AG09319 (cell line): ENCODE results near the gene TMA7B.

Experiments
- DNase-seq: peaks from one replicate; pipeline ENCODE4 v3.0.0-alpha.2; 2010; ENCODE audit warnings: low read depth; ENCODE audit errors: extremely low read depth
- TF ChIP-seq, protein P1 (sequence below): IDR thresholded peaks from 2 replicates; pipeline ENCODE4 v1.5.1; 2011; ENCODE audit warnings: low read depth, mild to moderate bottlenecking, inconsistent platforms, low read length, moderate library complexity

The TMA7B gene

DNA sequence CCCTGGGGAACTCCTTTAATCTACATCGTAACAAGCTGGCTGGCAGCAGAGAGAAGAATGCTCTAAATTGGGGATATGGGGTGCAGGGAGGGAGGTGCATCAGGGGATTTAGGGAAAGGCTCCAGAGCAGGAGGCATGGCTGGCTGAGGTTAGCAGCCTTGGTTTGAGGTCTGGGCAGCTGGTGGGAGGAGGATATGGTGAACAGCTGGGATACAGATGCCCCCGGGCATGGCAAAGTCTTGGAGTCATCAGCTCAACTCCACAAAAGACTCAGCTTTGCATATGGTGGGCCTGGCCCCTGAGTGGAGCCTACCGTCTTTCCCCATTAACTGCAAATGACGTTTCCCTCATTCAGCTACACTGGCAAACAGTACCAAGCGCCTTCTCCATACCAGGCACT lies 40.0 kb downstream of the TMA7B start:
- no peak for DNase-seq
- TF ChIP-seq, protein P1, sequence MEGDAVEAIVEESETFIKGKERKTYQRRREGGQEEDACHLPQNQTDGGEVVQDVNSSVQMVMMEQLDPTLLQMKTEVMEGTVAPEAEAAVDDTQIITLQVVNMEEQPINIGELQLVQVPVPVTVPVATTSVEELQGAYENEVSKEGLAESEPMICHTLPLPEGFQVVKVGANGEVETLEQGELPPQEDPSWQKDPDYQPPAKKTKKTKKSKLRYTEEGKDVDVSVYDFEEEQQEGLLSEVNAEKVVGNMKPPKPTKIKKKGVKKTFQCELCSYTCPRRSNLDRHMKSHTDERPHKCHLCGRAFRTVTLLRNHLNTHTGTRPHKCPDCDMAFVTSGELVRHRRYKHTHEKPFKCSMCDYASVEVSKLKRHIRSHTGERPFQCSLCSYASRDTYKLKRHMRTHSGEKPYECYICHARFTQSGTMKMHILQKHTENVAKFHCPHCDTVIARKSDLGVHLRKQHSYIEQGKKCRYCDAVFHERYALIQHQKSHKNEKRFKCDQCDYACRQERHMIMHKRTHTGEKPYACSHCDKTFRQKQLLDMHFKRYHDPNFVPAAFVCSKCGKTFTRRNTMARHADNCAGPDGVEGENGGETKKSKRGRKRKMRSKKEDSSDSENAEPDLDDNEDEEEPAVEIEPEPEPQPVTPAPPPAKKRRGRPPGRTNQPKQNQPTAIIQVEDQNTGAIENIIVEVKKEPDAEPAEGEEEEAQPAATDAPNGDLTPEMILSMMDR = no peak

DNA sequence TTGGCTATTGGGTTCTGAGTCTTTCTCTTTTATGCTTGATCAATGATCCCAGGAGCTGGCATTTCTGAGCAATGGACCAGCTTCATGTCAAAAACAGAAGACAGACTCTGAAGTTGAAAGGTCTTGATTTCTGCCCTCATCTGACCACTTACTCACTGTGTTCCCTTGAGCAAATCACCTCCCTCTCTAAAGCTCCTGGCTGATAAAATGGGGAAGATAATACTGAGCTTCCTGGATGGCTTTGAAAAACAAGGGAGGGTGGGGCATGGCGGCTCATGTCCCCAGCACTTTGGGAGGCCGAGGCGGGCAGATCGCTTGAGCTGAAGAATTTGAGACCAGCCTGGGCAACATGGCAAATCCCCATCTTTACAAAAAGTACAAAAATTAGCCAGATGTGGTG lies 40.9 kb downstream of the TMA7B start:
- TF ChIP-seq, protein P1 = no peak
- no peak for DNase-seq

DNA sequence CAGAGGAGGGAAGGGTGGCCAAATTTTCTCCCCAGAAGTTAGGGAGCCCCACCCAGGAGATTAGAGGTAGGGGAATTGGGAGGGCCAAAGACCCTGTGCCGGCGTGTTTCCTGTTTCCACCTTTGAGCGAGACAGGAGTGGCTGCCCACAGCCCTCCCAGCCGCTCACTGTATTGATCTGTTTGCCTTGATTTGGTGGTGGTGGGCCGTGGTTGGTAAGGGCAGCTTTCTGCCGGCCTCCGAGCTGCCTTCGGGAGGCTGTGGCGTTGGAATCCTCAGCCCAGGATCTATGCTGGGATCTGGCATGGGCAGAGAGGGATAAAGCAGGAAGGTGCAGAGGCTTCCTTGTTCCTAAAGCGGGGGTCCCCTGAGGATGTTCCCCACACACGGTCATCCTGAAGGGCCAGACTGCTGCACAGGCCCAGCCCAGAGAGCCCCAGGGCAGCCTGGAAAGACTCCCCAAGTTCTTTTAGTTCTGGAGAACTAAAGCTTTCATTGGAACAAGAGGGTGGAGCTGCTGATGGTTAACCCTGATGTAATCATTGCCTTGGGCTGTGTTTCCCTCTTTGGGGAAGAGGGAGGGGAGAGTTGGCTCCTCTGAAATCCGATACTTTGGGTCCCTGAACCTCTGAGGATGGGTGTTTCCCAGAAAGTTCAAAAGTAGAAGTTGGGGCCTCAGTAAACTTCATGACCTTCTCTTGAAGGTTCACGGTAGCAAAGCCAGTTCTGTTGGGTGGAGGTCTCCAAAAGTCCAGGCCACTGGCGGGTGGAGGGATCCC lies 41.8 kb downstream of the TMA7B start:
- DNase-seq = no peak
- TF ChIP-seq, protein P1 = no peak

DNA sequence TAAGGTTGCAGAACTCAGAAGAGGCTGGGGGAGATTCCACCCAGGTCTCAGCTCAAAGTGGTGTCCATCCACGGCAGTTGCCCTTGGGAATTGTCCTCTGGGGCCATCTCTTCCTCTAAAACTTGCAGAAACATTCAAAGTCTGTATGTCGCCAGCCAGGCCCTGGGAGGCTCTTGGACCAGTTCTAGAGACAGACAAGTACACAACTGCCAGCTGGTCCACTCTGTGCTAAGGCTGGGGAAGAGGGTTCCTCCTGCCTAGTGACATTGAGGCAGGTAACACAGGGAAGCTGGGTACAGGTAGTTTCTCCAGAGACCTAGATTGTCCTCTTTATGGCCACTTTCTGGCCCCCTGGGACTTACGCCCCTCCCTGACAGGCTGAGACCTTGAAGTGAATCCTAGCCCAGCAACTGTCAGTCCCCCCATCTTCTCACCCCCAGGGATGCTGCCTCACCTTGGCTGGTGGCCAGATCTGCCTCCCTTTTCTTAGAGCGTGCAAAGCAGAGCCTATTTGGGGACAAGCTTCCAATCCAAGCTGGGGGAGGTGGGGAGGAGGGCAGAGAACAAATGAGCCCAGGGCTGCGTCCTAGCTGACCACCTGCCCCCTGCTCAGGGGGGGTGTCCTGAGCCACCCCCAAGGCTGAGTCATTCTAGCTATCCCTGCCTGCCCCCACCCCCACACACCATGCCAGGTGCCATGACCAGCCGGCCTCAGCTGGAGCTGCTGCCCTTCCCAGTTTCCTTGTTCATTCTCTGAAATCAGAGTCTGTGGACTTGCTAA lies 42.9 kb downstream of the TMA7B start:
- no peak for DNase-seq
- TF ChIP-seq, protein P1 = no peak

DNA sequence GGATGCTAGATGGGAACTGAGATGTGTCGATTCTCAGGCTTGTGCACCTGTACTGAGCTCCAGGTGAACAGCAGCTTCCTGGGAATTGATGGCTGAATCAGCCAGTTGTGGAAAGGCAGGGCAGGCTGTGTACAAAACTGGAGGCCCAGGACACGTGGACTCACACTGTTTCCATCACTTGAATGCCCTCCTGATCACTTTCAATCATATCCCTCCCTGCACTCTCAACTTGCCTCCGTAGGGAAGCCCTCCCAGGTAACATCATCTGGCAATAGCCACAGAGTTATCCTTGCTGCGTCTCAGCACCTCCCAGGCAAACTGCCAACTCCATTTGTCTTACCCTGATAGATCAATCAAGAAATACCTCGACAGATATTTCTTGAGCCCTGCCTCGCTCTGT lies 44.6 kb downstream of the TMA7B start:
- TF ChIP-seq, protein P1 = no peak
- no peak for DNase-seq

DNA sequence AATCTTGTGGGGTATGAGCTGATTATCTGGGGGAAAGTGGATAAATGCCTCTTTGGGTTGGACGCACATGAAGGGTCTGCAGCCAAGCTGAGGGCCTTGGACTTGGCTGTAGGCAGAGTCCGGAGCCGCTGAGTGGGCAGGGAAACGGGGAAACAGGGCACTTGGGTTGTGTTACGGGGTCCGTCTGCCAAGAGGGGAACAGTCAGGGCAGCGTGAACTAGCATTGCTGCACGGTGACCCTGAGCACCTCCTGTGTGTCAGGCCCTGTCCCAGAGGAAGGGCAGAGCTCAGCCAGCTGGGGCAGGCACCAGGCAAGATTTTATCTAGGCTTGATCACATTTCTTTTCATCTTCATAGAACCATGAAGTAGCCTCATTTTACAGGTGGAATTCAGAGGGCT lies 46.4 kb downstream of the TMA7B start:
- no peak for DNase-seq
- TF ChIP-seq, protein P1 = no peak
